Ishikawa (cell line): ENCODE data around the gene MYPN.

Experiments
- CEBPB ChIP-seq: IDR thresholded peaks from 2 replicates; pipeline ENCODE4 v1.6.1; 2012
- CREB1 ChIP-seq: IDR thresholded peaks from 2 replicates; pipeline ENCODE4 v1.6.1; 2012; ENCODE audit warnings: low read depth
- EP300 ChIP-seq: IDR thresholded peaks from 2 replicates; pipeline ENCODE4 v1.6.1; 2012; ENCODE audit warnings: borderline replicate concordance
- RAD21 ChIP-seq: IDR thresholded peaks from 2 replicates; pipeline ENCODE4 v1.6.1; 2012; ENCODE audit warnings: low read depth
- TAF1 ChIP-seq: IDR thresholded peaks from 2 replicates; pipeline ENCODE4 v1.6.1; 2012; ENCODE audit warnings: low read depth, mild to moderate bottlenecking
- TCF12 ChIP-seq: IDR thresholded peaks from 2 replicates; pipeline ENCODE4 v1.6.1; 2012; ENCODE audit warnings: low read depth
- TEAD4 ChIP-seq: IDR thresholded peaks from 2 replicates; pipeline ENCODE4 v1.6.1; 2012
- YY1 ChIP-seq: IDR thresholded peaks from 2 replicates; pipeline ENCODE4 v1.6.1; 2012; ENCODE audit warnings: low read depth
- ZBTB7A ChIP-seq: IDR thresholded peaks from 2 replicates; pipeline ENCODE4 v1.6.1; 2012; ENCODE audit warnings: low read depth
- TF ChIP-seq, protein P1 (sequence below): IDR thresholded peaks from 2 replicates; pipeline ENCODE4 v1.6.1; 2012
- TF ChIP-seq, protein P2 (sequence below): IDR thresholded peaks from 2 replicates; pipeline ENCODE4 v1.6.1; 2012; ENCODE audit warnings: low read depth, mild to moderate bottlenecking

DNA sequence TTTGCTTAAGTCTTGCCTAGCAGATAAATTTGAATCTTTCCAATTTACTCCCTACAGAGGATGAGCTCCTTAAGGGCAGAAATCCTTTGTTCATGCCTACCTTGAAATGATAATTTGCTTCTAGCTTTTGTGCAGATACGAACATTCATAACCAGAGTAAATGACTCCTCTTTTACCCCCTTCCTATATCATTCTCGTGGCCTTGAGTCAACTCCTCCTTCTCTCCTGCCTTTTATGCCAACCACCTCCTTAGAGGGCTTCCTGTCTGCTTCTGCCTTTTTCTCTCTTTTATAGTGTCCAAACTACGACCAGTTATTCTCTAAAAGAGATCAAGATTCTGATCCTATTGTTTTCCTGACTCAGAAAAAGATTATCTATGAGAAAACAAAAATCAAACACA is 36.4 kb downstream of the MYPN start:
- TF ChIP-seq CREB1 (no peak), EP300 (no peak), TAF1 (no peak), CEBPB (no peak), YY1 (no peak), RAD21 (no peak), ZBTB7A (no peak), TCF12 (no peak), TEAD4 (no peak)
- TF ChIP-seq, protein P1, sequence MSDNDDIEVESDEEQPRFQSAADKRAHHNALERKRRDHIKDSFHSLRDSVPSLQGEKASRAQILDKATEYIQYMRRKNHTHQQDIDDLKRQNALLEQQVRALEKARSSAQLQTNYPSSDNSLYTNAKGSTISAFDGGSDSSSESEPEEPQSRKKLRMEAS: no peak
- TF ChIP-seq, protein P2, sequence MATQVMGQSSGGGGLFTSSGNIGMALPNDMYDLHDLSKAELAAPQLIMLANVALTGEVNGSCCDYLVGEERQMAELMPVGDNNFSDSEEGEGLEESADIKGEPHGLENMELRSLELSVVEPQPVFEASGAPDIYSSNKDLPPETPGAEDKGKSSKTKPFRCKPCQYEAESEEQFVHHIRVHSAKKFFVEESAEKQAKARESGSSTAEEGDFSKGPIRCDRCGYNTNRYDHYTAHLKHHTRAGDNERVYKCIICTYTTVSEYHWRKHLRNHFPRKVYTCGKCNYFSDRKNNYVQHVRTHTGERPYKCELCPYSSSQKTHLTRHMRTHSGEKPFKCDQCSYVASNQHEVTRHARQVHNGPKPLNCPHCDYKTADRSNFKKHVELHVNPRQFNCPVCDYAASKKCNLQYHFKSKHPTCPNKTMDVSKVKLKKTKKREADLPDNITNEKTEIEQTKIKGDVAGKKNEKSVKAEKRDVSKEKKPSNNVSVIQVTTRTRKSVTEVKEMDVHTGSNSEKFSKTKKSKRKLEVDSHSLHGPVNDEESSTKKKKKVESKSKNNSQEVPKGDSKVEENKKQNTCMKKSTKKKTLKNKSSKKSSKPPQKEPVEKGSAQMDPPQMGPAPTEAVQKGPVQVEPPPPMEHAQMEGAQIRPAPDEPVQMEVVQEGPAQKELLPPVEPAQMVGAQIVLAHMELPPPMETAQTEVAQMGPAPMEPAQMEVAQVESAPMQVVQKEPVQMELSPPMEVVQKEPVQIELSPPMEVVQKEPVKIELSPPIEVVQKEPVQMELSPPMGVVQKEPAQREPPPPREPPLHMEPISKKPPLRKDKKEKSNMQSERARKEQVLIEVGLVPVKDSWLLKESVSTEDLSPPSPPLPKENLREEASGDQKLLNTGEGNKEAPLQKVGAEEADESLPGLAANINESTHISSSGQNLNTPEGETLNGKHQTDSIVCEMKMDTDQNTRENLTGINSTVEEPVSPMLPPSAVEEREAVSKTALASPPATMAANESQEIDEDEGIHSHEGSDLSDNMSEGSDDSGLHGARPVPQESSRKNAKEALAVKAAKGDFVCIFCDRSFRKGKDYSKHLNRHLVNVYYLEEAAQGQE: no peak
